ENCODE results near the gene KYAT1.
A peak's percentile ranks its signal among the peaks of the same experiment; 100 is the strongest.

KYAT1 gene

DNA sequence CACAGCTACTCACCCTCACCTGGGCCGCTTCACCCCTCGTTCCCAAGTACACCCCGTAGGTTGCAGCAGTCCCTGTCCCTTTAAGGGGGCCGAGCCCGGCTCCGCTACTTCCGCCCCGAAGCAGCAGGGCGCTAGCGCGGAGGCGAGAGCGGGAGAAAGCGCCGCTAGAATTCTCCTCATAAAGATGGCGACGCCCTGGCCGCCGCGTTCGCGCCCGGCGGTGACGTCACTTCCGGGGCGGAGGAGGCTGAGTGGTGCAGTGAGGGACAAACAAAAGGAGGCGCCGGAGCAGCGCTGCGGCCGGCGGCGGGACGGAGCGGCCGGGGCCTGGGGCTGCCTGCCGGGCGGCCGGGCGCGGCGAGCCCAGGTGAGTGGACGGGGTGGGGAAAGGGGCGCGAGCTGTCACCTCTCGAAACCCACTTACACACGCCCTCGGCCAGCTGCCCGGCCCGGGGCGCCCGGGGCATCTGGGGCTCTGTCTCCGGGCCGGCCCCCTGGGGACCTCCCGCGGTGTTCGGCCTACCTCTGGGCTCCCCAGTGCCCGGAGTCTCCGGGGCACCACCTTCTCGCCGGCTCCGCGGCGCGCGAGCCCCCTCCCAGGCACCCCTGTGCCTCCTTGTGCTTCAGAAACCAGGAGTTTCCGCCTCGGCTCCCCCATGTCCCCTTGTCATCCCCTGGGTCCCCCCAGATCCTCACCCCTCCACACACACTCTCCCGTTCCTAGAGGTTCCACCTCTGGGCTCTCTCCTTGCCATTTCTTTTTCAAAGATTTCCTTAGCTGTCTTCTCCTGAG, at the start of gene KYAT1, which contains the start of gene LRRC8A:
Gene KYAT1 (minus strand): TSS at position 67 of the 793 bp plus-strand sequence. CDS start 36,545 bp downstream, outside the sequence.
Gene LRRC8A (plus strand): TSS at position 250 of the 793 bp plus-strand sequence. CDS start 25,032 bp downstream, outside the sequence.
- Histone ChIP-seq H3K27ac (ENCODE audit: low read length) (peak within 1 kb of the TSS; percentile 90), H3K9me3 (ENCODE audit: control insufficient read depth in 2 of 2, low read length in 2 of 2) (no peaks in the 10 kb centered on the region), H3K27me3 (ENCODE audit: control insufficient read depth in 1 of 2, insufficient read depth in 2 of 2, low read length in 2 of 2) (no peaks in the 10 kb centered on the region), H3K36me3 (ENCODE audit: control insufficient read depth in 2 of 2, insufficient read depth in 2 of 2, low read length in 2 of 2) (peaks cover 11 to 13% of the 10 kb centered on the region in 2 donors), H3K4me1 (ENCODE audit: control insufficient read depth, insufficient read depth, low read length) (peaks cover 39% of the 10 kb centered on the region), H3K9ac (ENCODE audit: low read length in 2 of 2) (peak within 1 kb of the TSS; percentile 92 to 94), H3K4me3 (ENCODE audit: low read length in 2 of 2) (peak within 1 kb of the TSS; percentile 94 to 95)

DNA sequence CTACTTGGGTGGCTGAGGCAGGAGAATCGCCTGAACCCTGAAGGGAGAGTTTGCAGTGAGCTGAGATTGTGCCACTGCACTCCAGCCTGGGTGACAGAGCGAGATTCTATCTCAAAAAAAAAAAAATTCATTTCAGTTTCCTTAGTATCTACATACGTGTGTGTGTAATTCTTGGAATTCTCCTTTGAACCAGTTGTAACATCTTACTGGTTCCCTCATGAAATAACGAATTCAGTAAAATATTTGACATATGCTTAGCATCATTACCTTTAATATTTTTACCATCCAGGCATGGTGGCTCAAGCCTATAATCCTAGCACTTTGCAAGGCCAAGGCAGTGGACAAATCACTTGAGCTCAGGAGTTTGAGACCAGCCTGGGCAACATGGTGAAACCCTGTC, 47.8 kb upstream of the KYAT1 start:
- Histone ChIP-seq H3K27me3 (ENCODE audit: control insufficient read depth in 1 of 2, insufficient read depth in 2 of 2, low read length in 2 of 2) (no peaks in the 10 kb centered on the region), H3K36me3 (ENCODE audit: control insufficient read depth in 2 of 2, insufficient read depth in 2 of 2, low read length in 2 of 2) (no peaks in the 10 kb centered on the region), H3K4me1 (ENCODE audit: control insufficient read depth, insufficient read depth, low read length) (no peaks in the 10 kb centered on the region), H3K9ac (ENCODE audit: low read length in 2 of 2) (no peak overlapping the region), H3K27ac (ENCODE audit: low read length) (no peak overlapping the region), H3K9me3 (ENCODE audit: control insufficient read depth in 2 of 2, low read length in 2 of 2) (no peaks in the 10 kb centered on the region), H3K4me3 (ENCODE audit: low read length in 2 of 2) (no peak overlapping the region)

DNA sequence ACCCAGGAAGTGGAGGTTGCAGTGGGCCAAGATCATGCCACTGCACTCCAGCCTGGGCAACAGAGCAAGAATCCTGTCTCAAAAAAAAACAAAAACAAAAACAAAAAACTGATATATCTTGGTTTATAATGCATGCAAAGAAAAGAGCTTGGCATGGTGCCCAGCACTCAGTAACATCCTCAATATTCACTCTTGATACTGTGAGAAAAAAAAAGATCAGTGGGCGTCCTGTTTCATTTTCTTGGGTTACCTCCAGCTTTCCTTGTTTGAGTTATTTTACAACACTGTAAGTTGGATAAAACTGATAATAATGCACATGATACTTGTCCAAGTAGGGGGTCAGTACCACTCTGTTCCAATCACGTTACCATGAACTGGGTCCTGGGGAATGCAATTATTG, 46.9 kb upstream of the KYAT1 start:
- Histone ChIP-seq H3K27ac (ENCODE audit: low read length) (no peak overlapping the region), H3K4me1 (ENCODE audit: control insufficient read depth, insufficient read depth, low read length) (no peaks in the 10 kb centered on the region), H3K4me3 (ENCODE audit: low read length in 2 of 2) (no peak overlapping the region), H3K27me3 (ENCODE audit: control insufficient read depth in 1 of 2, insufficient read depth in 2 of 2, low read length in 2 of 2) (no peaks in the 10 kb centered on the region), H3K9me3 (ENCODE audit: control insufficient read depth in 2 of 2, low read length in 2 of 2) (no peaks in the 10 kb centered on the region), H3K9ac (ENCODE audit: low read length in 2 of 2) (no peak overlapping the region), H3K36me3 (ENCODE audit: control insufficient read depth in 2 of 2, insufficient read depth in 2 of 2, low read length in 2 of 2) (no peaks in the 10 kb centered on the region)

DNA sequence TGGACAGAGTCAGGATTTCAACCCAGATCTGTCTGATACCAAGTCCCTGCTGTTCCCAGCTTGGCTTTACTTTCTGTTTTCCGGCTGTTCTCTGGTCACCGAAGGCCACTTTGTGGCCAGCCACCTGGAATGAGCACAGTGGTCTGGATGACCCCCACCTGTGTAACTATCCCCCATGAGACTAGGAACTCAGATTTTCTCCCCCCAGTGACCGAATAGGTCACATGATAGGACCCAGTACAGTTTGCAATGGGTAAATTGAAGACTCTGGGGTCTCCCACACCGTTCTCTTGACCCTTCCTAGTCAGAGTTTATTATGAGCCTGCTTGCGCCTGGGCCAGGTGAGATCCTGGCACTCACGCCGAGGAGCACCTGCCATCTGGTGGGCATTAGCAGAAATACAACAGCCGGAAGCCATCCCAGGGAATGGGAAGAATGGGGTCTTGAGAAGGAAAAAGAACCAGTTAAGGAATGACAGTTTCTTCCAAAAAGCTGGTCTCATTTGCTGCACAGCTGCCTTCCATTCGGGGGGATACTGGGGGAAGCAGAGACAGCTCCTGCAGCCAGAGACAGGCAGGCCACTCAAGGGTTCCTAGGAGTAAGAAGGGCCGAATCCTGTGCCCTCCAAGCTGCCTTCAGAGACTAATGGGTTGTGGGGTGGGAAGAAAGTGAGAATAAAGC, 46.1 kb upstream of the KYAT1 start:
- H3K27me3 ChIP-seq (ENCODE audit: control insufficient read depth in 1 of 2, insufficient read depth in 2 of 2, low read length in 2 of 2), result no peaks in the 10 kb centered on the region
- no peaks in the 10 kb centered on the region for H3K9me3 ChIP-seq (ENCODE audit: control insufficient read depth in 2 of 2, low read length in 2 of 2)
- H3K9ac ChIP-seq (ENCODE audit: low read length in 2 of 2), result no peak overlapping the region
- H3K36me3 ChIP-seq (ENCODE audit: control insufficient read depth in 2 of 2, insufficient read depth in 2 of 2, low read length in 2 of 2), result no peaks in the 10 kb centered on the region
- no peak overlapping the region for H3K27ac ChIP-seq (ENCODE audit: low read length)
- no peaks in the 10 kb centered on the region for H3K4me1 ChIP-seq (ENCODE audit: control insufficient read depth, insufficient read depth, low read length)
- H3K4me3 ChIP-seq (ENCODE audit: low read length in 2 of 2), result no peak overlapping the region

DNA sequence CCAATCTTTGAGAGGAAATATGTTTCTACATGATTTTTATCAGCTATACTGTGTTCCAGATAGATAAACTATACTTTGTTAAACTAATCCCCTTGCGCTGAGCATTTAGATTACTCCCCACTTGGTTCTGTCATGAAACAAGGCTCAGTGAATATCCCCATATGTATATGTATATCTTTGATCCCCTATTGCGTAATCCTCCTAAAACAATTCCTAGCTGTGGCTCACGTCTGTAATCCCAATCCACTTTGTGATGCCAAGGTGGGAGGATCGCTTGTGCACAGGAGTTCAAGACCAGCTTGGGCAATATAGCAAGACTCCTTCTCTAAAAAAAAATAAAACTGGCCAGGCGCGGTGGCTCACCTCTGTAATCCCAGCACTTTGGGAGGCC, 41.7 kb upstream of the KYAT1 start:
- Histone ChIP-seq H3K27ac (ENCODE audit: low read length) (no peak overlapping the region), H3K4me1 (ENCODE audit: control insufficient read depth, insufficient read depth, low read length) (peaks cover 24% of the 10 kb centered on the region)

DNA sequence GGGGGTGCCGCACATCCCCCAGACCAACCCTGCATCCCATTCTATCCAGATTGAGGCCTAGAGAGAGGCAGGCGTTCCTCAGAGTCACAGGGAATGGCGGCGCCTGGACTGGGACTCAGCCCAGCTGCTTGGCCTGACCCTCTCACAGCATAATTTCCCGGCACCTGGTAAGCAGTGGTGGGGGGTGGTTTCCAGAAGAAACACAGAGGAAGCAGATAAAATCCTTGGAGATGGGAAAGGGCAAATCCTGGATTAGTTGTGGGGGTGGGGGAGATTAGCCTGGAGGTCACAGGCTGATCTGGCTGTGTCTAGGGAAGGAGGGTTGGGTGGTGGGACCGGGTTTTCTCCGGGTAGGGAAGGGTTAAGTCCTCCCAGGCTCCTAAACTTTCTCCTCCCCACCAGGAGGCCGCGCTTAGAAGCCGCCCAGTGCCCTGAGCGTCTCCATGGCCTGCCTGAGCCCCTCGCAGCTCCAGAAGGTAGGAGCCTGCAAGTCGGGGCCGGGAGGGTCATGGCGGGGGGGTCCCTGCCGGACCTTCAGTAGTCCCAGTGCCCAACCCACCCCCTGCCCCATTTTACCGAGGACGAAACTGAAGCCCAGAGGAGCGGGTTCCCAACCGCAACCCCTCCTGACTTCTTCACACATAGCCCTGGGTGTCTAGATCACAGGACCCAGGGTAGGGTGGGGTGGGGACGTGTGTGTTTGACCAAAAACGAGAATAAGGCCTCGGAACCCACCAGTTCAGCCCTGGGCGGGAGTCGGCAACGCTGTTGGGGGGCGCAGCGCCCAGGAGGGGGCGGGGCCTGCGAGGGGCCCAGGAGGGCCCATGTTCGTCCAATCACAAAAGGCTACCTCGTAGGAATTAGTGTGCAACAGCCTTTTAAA, 40.4 kb upstream of the KYAT1 start:
- H3K9me3 ChIP-seq (ENCODE audit: control insufficient read depth in 2 of 2, low read length in 2 of 2), result no peaks in the 10 kb centered on the region
- H3K36me3 ChIP-seq (ENCODE audit: control insufficient read depth in 2 of 2, insufficient read depth in 2 of 2, low read length in 2 of 2), result peaks cover 2 to 8% of the 10 kb centered on the region in 2 donors
- H3K4me1 ChIP-seq (ENCODE audit: control insufficient read depth, insufficient read depth, low read length), result peaks cover 30% of the 10 kb centered on the region
- H3K9ac ChIP-seq (ENCODE audit: low read length in 2 of 2), result peak overlapping the region; percentile 73 to 79
- no peaks in the 10 kb centered on the region for H3K27me3 ChIP-seq (ENCODE audit: control insufficient read depth in 1 of 2, insufficient read depth in 2 of 2, low read length in 2 of 2)
- peak overlapping the region; percentile 76 for H3K27ac ChIP-seq (ENCODE audit: low read length)
- H3K4me3 ChIP-seq (ENCODE audit: low read length in 2 of 2), result peak overlapping the region; percentile 77

More for the DNA sequence above, 41.7 kb upstream of the KYAT1 start:
- Histone ChIP-seq H3K9me3 (ENCODE audit: control insufficient read depth in 2 of 2, low read length in 2 of 2) (no peaks in the 10 kb centered on the region), H3K27me3 (ENCODE audit: control insufficient read depth in 1 of 2, insufficient read depth in 2 of 2, low read length in 2 of 2) (no peaks in the 10 kb centered on the region), H3K4me3 (ENCODE audit: low read length in 2 of 2) (no peak overlapping the region), H3K9ac (ENCODE audit: low read length in 2 of 2) (no peak overlapping the region), H3K36me3 (ENCODE audit: control insufficient read depth in 2 of 2, insufficient read depth in 2 of 2, low read length in 2 of 2) (peaks cover 0 to 2% of the 10 kb centered on the region in 2 donors)

DNA sequence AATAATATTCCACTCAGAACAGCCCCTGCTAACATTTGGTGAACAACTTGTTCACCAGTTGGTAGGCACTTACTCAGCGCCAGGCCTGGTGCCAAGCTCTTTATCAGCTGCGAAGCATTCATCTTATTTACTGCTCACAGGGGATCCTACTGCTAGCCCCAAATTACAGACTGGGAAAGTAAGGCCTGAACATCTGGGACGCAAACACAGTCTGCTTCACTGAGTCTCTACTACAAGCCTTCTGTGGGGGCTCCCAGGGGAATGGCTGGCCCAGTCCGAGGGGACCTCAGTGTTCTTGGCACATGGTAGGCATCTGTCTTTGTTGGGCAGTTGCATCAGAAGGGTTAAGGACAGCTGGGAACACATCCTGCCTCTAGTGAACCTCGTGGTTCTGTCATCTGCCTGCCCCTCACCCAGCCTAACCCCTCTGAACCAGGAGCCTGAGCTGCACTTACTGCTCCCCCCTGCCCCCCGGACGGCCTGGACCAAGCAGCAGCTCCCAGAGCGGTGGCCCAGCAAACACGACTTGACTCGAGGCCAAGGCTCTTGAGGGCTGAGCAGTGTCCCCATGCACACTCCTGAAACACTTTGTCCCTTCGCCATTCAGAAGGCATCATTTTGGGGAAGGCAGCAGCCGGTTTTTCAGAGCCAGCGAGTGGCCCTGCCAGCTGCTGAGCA, 38.8 kb upstream of the KYAT1 start, which contains the start of gene PHYHD1:
Gene PHYHD1 (plus strand): TSS at position 602 of the 678 bp plus-strand sequence. CDS start 1,342 bp downstream, outside the sequence.
- H3K27ac ChIP-seq (ENCODE audit: low read length), result peak within 1 kb of the TSS; percentile 76
- H3K36me3 ChIP-seq (ENCODE audit: control insufficient read depth in 2 of 2, insufficient read depth in 2 of 2, low read length in 2 of 2), result peaks cover 6 to 15% of the 10 kb centered on the region in 2 donors
- no peaks in the 10 kb centered on the region for H3K9me3 ChIP-seq (ENCODE audit: control insufficient read depth in 2 of 2, low read length in 2 of 2)
- H3K9ac ChIP-seq (ENCODE audit: low read length in 2 of 2), result peak within 1 kb of the TSS; percentile 73 to 79
- no peaks in the 10 kb centered on the region for H3K27me3 ChIP-seq (ENCODE audit: control insufficient read depth in 1 of 2, insufficient read depth in 2 of 2, low read length in 2 of 2)
- H3K4me3 ChIP-seq (ENCODE audit: low read length in 2 of 2), result peak within 1 kb of the TSS; percentile 77
- peaks cover 44% of the 10 kb centered on the region for H3K4me1 ChIP-seq (ENCODE audit: control insufficient read depth, insufficient read depth, low read length)

DNA sequence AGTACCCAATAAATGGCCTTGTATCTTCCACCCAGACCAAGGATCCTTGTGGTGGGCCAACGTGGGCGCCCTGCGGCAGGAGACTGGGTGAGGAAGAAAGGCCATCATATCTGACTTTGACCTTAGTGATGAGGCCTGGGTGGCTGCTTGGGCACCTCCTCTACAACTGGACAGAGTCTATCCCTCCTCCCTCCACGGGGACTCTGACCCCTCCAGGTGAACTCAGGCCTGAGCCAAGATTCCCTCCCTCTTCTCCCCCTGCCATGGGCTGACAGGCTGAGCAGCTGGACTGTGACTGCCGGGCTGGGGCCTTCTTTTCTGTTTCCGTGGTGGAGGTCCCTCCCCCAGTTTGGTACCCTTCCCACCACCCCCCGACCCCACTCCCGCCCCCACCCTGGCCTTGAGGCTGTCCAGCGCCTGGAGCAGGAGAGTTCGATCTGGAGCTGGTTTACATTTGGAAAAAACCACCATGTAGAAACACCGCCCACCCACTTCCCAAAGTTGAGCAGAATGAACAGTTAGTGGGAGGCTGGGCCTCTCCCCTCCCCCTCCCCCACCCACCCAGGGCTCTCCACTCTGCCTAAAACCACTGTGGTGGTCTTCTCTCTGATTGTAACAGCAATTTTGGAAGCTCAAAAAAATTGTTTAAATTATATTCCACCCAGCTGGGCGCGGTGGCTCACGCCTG, 37.8 kb upstream of the KYAT1 start:
- peaks cover 6 to 15% of the 10 kb centered on the region in 2 donors for H3K36me3 ChIP-seq (ENCODE audit: control insufficient read depth in 2 of 2, insufficient read depth in 2 of 2, low read length in 2 of 2)
- H3K27me3 ChIP-seq (ENCODE audit: control insufficient read depth in 1 of 2, insufficient read depth in 2 of 2, low read length in 2 of 2), result no peaks in the 10 kb centered on the region
- H3K4me1 ChIP-seq (ENCODE audit: control insufficient read depth, insufficient read depth, low read length), result peaks cover 44% of the 10 kb centered on the region
- H3K9ac ChIP-seq (ENCODE audit: low read length in 2 of 2), result no peak overlapping the region
- H3K27ac ChIP-seq (ENCODE audit: low read length), result no peak overlapping the region
- no peaks in the 10 kb centered on the region for H3K9me3 ChIP-seq (ENCODE audit: control insufficient read depth in 2 of 2, low read length in 2 of 2)
- no peak overlapping the region for H3K4me3 ChIP-seq (ENCODE audit: low read length in 2 of 2)

DNA sequence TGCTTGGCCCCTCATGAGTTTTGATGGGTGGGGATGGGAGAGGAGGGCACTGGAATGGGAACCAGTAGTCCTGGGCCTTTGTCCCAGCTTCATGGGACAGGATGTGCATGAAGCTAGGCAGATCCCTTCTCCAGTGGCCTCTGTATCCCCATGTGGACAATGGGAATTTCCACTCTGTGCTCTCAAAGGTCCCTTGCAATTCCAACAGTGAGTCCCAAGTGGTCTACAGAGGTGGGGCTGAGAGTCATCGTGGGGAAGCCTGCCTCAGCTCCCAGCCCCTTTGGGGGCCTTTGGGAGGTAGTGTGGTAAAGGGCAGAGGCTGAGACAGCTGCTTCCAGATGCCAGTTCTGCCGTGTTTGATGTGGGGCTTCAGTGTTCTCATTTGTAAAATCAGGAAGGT, 37.2 kb upstream of the KYAT1 start:
- H3K9ac ChIP-seq (ENCODE audit: low read length in 2 of 2), result no peak overlapping the region

More for the DNA sequence above, 37.2 kb upstream of the KYAT1 start:
- Histone ChIP-seq H3K4me3 (ENCODE audit: low read length in 2 of 2) (no peak overlapping the region), H3K27ac (ENCODE audit: low read length) (no peak overlapping the region), H3K36me3 (ENCODE audit: control insufficient read depth in 2 of 2, insufficient read depth in 2 of 2, low read length in 2 of 2) (peaks cover 6 to 15% of the 10 kb centered on the region in 2 donors), H3K9me3 (ENCODE audit: control insufficient read depth in 2 of 2, low read length in 2 of 2) (no peaks in the 10 kb centered on the region), H3K27me3 (ENCODE audit: control insufficient read depth in 1 of 2, insufficient read depth in 2 of 2, low read length in 2 of 2) (no peaks in the 10 kb centered on the region), H3K4me1 (ENCODE audit: control insufficient read depth, insufficient read depth, low read length) (peaks cover 49% of the 10 kb centered on the region)

All from stomach smooth muscle (tissue), 2 donors.